H1 (cell line): Measurements from ENCODE around the gene NUTM2B. TPM values are rescaled to one million over a fixed set of nuclear protein-coding genes. Genes with fewer than 3 reads are reported as not detected.
"Not testable (repeated sequence)": the region's sequence is repeated elsewhere in the genome, so short reads cannot be mapped to it uniquely, and the experiment has no call there.

Source experiments
- CTCF ChIA-PET: fragments of 300-600 bp; sonication (Branson Sonifier 250); formaldehyde crosslinking; loops from one replicate; lab custom pipeline; 2021; ENCODE audit not compliant: partially characterized antibody; lab: Charles Lee
- POLR2A ChIA-PET: fragments of 300-600 bp; sonication (Branson Sonifier 250); formaldehyde crosslinking; loops from one replicate; lab custom pipeline; 2021; ENCODE audit warnings: inconsistent platforms; ENCODE audit not compliant: partially characterized antibody; lab: Charles Lee
- DNase-seq, 2 experiments: peaks; one replicate each; pipeline versions ENCODE4 v3.0.0 to v3.0.0-alpha.2; 2010 to 2022; ENCODE audit warnings: low spot score in 2 of 2, low read depth in 1 of 2, mixed read lengths in 1 of 2
- FAIRE-seq: peaks from 2 replicates; lab custom pipeline; 2011; peaks lifted over from hg19 to GRCh38; lab: Jason Lieb, UNC
- H2AFZ ChIP-seq: 2 replicates; pipeline ENCODE4 v1.8.1; 2012; ENCODE audit warnings: low read length, inconsistent platforms
- H2AK5ac ChIP-seq: 2 replicates; pipeline ENCODE4 v1.6.1; 2013; ENCODE audit warnings: low read depth, low read length
- H2BK120ac ChIP-seq: replicated peaks from 2 replicates; pipeline ENCODE3; 2013; ENCODE audit warnings: low read depth, low read length, inconsistent platforms
- H2BK12ac ChIP-seq: 2 replicates; pipeline ENCODE4 v1.6.1; 2013; ENCODE audit warnings: low read depth, low read length
- H2BK15ac ChIP-seq: 2 replicates; pipeline ENCODE4 v1.6.1; 2013; ENCODE audit warnings: low read length
- H2BK20ac ChIP-seq: 2 replicates; pipeline ENCODE4 v1.6.1; 2013; ENCODE audit warnings: low read length
- H2BK5ac ChIP-seq: 2 replicates; pipeline ENCODE4 v1.6.1; 2013; ENCODE audit warnings: low read depth, low read length
- H3K14ac ChIP-seq: 2 replicates; pipeline ENCODE4 v1.6.1; 2013; ENCODE audit warnings: inconsistent platforms; ENCODE audit not compliant: insufficient read length
- H3K18ac ChIP-seq: 2 replicates; pipeline ENCODE4 v1.6.1; 2013; ENCODE audit warnings: low read length; ENCODE audit errors: extremely low read depth
- H3K23ac ChIP-seq: 2 replicates; pipeline ENCODE4 v1.6.1; 2013; ENCODE audit warnings: inconsistent platforms; ENCODE audit not compliant: insufficient read length
- H3K23me2 ChIP-seq: 2 replicates; pipeline ENCODE4 v1.6.1; 2013; ENCODE audit warnings: low read depth, low read length
- H3K27ac ChIP-seq: 2 replicates; pipeline ENCODE4 v1.6.1; 2011; ENCODE audit warnings: low read depth, low read length, inconsistent platforms
- H3K27me3 ChIP-seq, 4 experiments: replicated peaks in 1 of 4; 1 replicate in 1 of 4; 2 replicates in 3 of 4; pipeline versions ENCODE4 v1.6.1 to v1.8.1; 2011 to 2013; ENCODE audit warnings: low read length in 3 of 4, mild to moderate bottlenecking in 3 of 4, inconsistent platforms in 2 of 4, mixed read lengths in 2 of 4, moderate library complexity in 1 of 4; ENCODE audit not compliant: control insufficient read depth in 3 of 4, insufficient read depth in 3 of 4; ENCODE audit errors: extremely low read depth in 1 of 4
- H3K36me3 ChIP-seq, 4 experiments: 2 replicates each; pipeline versions ENCODE4 v1.6.1 to v1.8.1; 2011 to 2013; ENCODE audit warnings: mild to moderate bottlenecking in 4 of 4, low read length in 3 of 4, moderate library complexity in 2 of 4, control low read depth in 1 of 4, inconsistent platforms in 1 of 4; ENCODE audit not compliant: insufficient read depth in 4 of 4, control insufficient read depth in 2 of 4
- H3K4ac ChIP-seq: replicated peaks from 2 replicates; pipeline ENCODE3; 2013; ENCODE audit warnings: low read length, low read depth, mixed read lengths, inconsistent platforms; ENCODE audit not compliant: insufficient read length
- H3K4me1 ChIP-seq, 4 experiments: replicated peaks in 1 of 4; 1 replicate in 1 of 4; 2 replicates in 3 of 4; pipeline versions ENCODE4 v1.6.1 to v1.8.1; 2011 to 2013; ENCODE audit warnings: low read length in 3 of 4, inconsistent platforms in 2 of 4, mixed read lengths in 1 of 4; ENCODE audit not compliant: insufficient read depth in 4 of 4, control insufficient read depth in 3 of 4
- H3K4me2 ChIP-seq, 2 experiments: 2 replicates each; pipeline versions ENCODE4 v1.6.1 to v1.8.1; 2011 to 2013; ENCODE audit warnings: low read depth in 2 of 2, low read length in 2 of 2, control low read depth in 1 of 2, inconsistent platforms in 1 of 2, mild to moderate bottlenecking in 1 of 2; ENCODE audit not compliant: insufficient read depth in 1 of 2
- H3K4me3 ChIP-seq, 4 experiments: fragments of 200-600, 300-600 bp in 1 of 4; sonication (generic), shearing (Covaris generic), sonication (Bioruptor Twin) in 1 of 4; 2 replicates each; pipeline versions ENCODE4 v1.5.1 to v1.8.1; 2011 to 2016; ENCODE audit warnings: low read length in 4 of 4, low read depth in 3 of 4, control low read depth in 2 of 4, inconsistent platforms in 2 of 4, mild to moderate bottlenecking in 2 of 4, mixed read lengths in 1 of 4, moderate library complexity in 1 of 4; ENCODE audit not compliant: insufficient read depth in 2 of 4; ENCODE audit errors: extremely low read depth in 1 of 4
- H3K56ac ChIP-seq: replicated peaks from 2 replicates; pipeline ENCODE3; 2013; ENCODE audit warnings: low read depth, mild to moderate bottlenecking, mixed read lengths, low read length, inconsistent platforms; ENCODE audit not compliant: insufficient read length
- H3K79me1 ChIP-seq: 2 replicates; pipeline ENCODE4 v1.6.1; 2013; ENCODE audit warnings: low read depth, low read length, control low read depth
- H3K79me2 ChIP-seq, 2 experiments: 2 replicates each; pipeline versions ENCODE4 v1.6.1 to v1.8.1; 2012 to 2013; ENCODE audit warnings: low read length in 2 of 2, mild to moderate bottlenecking in 2 of 2, inconsistent platforms in 1 of 2; ENCODE audit not compliant: insufficient read depth in 2 of 2, control insufficient read depth in 1 of 2
- H3K9ac ChIP-seq, 4 experiments: replicated peaks in 1 of 4; 1 replicate in 1 of 4; 2 replicates in 3 of 4; pipeline versions ENCODE4 v1.6.1 to v1.8.1; 2011 to 2013; ENCODE audit warnings: low read depth in 3 of 4, low read length in 3 of 4, control low read depth in 2 of 4, mild to moderate bottlenecking in 2 of 4, moderate library complexity in 2 of 4, inconsistent platforms in 1 of 4; ENCODE audit errors: extremely low read depth in 1 of 4
- H3K9me3 ChIP-seq, 2 experiments: 2 replicates each; pipeline versions ENCODE4 v1.6.1 to v1.8.1; 2012 to 2013; ENCODE audit warnings: mild to moderate bottlenecking in 2 of 2, moderate library complexity in 2 of 2, control low read depth in 1 of 2, inconsistent platforms in 1 of 2, low read depth in 1 of 2, low read length in 1 of 2, mixed read lengths in 1 of 2; ENCODE audit not compliant: insufficient read depth in 2 of 2
- H4K20me1 ChIP-seq, 2 experiments: replicated peaks in 1 of 2; 2 replicates each; pipeline versions ENCODE3 to v1.8.1; 2011 to 2013; ENCODE audit warnings: inconsistent platforms in 2 of 2, low read length in 2 of 2, mild to moderate bottlenecking in 1 of 2; ENCODE audit not compliant: insufficient read depth in 2 of 2, control insufficient read depth in 1 of 2
- H4K5ac ChIP-seq: 2 replicates; pipeline ENCODE4 v1.6.1; 2013; ENCODE audit warnings: low read length, low read depth, mixed read lengths, inconsistent platforms; ENCODE audit not compliant: insufficient read length
- H4K8ac ChIP-seq: 2 replicates; pipeline ENCODE4 v1.8.0; 2013; ENCODE audit warnings: mild to moderate bottlenecking, moderate library complexity, low read length, inconsistent platforms; ENCODE audit not compliant: insufficient read depth; ENCODE audit errors: extremely low read depth
- H4K91ac ChIP-seq: replicated peaks from 2 replicates; pipeline ENCODE3; 2013; ENCODE audit warnings: low read length, mixed read lengths, inconsistent platforms; ENCODE audit not compliant: insufficient read length
- WGBS, 2 experiments: shearing (Covaris generic) in 1 of 2; methylation state at CpG; one replicate each; pipeline versions ENCODE4 v1.1.6 to v1.1.7; 2013 to 2015; ENCODE audit warnings: low lambda C conversion rate in 2 of 2, mixed read lengths in 2 of 2, inconsistent platforms in 1 of 2, low coverage in 1 of 2, missing lambda C conversion rate in 1 of 2; ENCODE audit not compliant: insufficient replicate concordance in 2 of 2, insufficient coverage in 1 of 2, insufficient read length in 1 of 2; ENCODE audit errors: extremely low coverage in 1 of 2, missing lambda C conversion rate in 1 of 2; 5-methylcytosine and 5-hydroxymethylcytosine counted together
- polyA plus RNA-seq, 7 experiments: library from polyadenylated mRNA; depleted of rRNA in 3 of 7; stranded (reverse) in 5 of 7; unstranded in 2 of 7; fragments of >200 nt in 5 of 7; fragments of 200-250 nt in 2 of 7; gene quantifications; 1 replicate in 5 of 7; 2 replicates in 1 of 7; 4 replicates in 1 of 7; pipeline versions ENCODE4 v1.2.1 to v1.2.3, GENCODE V29; 2011 to 2013; ENCODE audit warnings: missing spikeins in 2 of 7, mixed read lengths in 2 of 7
- total RNA-seq: library from RNA; stranded (reverse); fragmentation: NEBNext Ultra II Directional; extraction: Animal tissue kit (Norgen Biotek cat#: 25700); gene quantifications from 2 replicates; pipeline ENCODE4 v1.2.1, GENCODE V29; 2021

The NUTM2B gene
- total and polyA plus RNA-seq, 2 of the 8 experiments (the other 6 are each of a cell fraction or from before 2014, with no cell fraction given) = 0.17 to 0.20 TPM

GRCh38 chr10:79748510-79748909 lies 45.5 kb downstream of the NUTM2B start:
- H4K20me1 ChIP-seq, H3K9me3 ChIP-seq, DNase-seq, CTCF ChIA-PET, H4K91ac ChIP-seq, H2AK5ac ChIP-seq, H2BK20ac ChIP-seq, H3K36me3 ChIP-seq, H3K27me3 ChIP-seq, H3K27ac ChIP-seq, H3K79me1 ChIP-seq, H3K56ac ChIP-seq, POLR2A ChIA-PET, H3K4me1 ChIP-seq, H2BK12ac ChIP-seq, H3K9ac ChIP-seq, H2BK120ac ChIP-seq, H4K5ac ChIP-seq, H3K4me3 ChIP-seq, H4K8ac ChIP-seq, H3K4ac ChIP-seq, H3K18ac ChIP-seq, H2BK5ac ChIP-seq, H3K23ac ChIP-seq, H3K79me2 ChIP-seq, H3K23me2 ChIP-seq, H3K14ac ChIP-seq, FAIRE-seq, H2BK15ac ChIP-seq, H2AFZ ChIP-seq, H3K4me2 ChIP-seq: not testable (repeated sequence)
- 100% methylated on average over 2 of the region's 2 CpGs; no CpG with 5 or more reads in 1 of the 2 experiments for WGBS, 2 experiments

DNA sequence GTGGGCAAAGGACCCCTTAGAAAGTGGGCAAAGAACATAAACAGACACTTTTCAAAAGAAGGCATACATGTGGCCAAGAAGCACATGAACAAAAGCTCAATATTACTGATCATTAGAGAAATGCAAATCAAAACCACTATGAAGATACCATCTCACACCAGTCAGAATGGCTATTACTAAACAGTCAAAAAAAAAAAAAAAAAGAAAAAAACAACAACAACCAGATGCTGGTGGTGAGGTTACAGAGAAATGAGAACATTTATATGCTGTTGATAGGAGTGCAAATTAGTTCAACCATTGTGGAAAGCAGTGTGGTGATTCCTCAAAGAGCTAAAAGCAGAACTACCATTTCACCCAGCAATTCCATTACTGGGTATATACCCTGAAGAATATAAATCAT lies 50.6 kb downstream of the NUTM2B start:
- H3K9ac ChIP-seq, H2BK12ac ChIP-seq, H3K56ac ChIP-seq, H2BK120ac ChIP-seq, H3K14ac ChIP-seq, H3K4ac ChIP-seq, H3K23ac ChIP-seq, H3K27me3 ChIP-seq, FAIRE-seq, H3K4me2 ChIP-seq, DNase-seq, H4K20me1 ChIP-seq, H3K23me2 ChIP-seq, H3K27ac ChIP-seq, H2AK5ac ChIP-seq, H2BK5ac ChIP-seq, H3K79me1 ChIP-seq, CTCF ChIA-PET, H3K18ac ChIP-seq, H3K36me3 ChIP-seq, H3K79me2 ChIP-seq, H2BK20ac ChIP-seq, H4K5ac ChIP-seq, H3K4me1 ChIP-seq, H2AFZ ChIP-seq, H2BK15ac ChIP-seq, H4K8ac ChIP-seq, H4K91ac ChIP-seq, POLR2A ChIA-PET, H3K4me3 ChIP-seq, H3K9me3 ChIP-seq: not testable (repeated sequence)
